ENCODE measurements around the gene RAB15. TPM values are rescaled to one million over a fixed set of nuclear protein-coding genes. Genes with fewer than 3 reads are reported as not detected.

RAB15 gene
- total and polyA plus RNA-seq, 9 of the 15 experiments (the other 6 are each of a cell fraction or from before 2014, with no cell fraction given) = 0.09 to 0.30 (median 0.16) TPM; not detected in 2

- TF ChIP-seq NKRF (IDR thresholded peaks at IDR 0.05; ENCODE audit: borderline replicate concordance) (no peak), ZNF12 (CRISPR knock-in tag; IDR thresholded peaks at IDR 0.05) (no peak), ZBTB2 (IDR thresholded peaks at IDR 0.05) (no peak), COPS2 (conservative IDR thresholded peaks at IDR 0.05) (no peak), MECOM (CRISPR knock-in tag; IDR thresholded peaks at IDR 0.05) (peak; percentile 56; the same call in 1 of the 2 replicates), ZNF717 (CRISPR knock-in tag; IDR thresholded peaks at IDR 0.05) (no peak), CXXC5 (CRISPR knock-in tag; IDR thresholded peaks at IDR 0.05) (peak; percentile 56), ZBTB49 (CRISPR knock-in tag; IDR thresholded peaks at IDR 0.05; ENCODE audit: borderline replicate concordance) (no peak), PPARD (CRISPR knock-in tag; IDR thresholded peaks at IDR 0.05) (no peak), E2F4 (CRISPR knock-in tag; IDR thresholded peaks at IDR 0.05; ENCODE audit: low read depth) (no peak), ZNF311 (CRISPR knock-in tag; IDR thresholded peaks at IDR 0.05) (peak; percentile 90), TAF9B (IDR thresholded peaks at IDR 0.05; ENCODE audit: partially characterized antibody) (no peak), NCOA4 (IDR thresholded peaks at IDR 0.05; ENCODE audit: partially characterized antibody) (no peak), RAD21 (CRISPR knock-in tag; conservative IDR thresholded peaks at IDR 0.05 in 1 of 2, IDR thresholded peaks at IDR 0.05 in 1 of 2) (no peak), TSC22D4 (tag; IDR thresholded peaks at IDR 0.05) (no peak), ZNF408 (CRISPR knock-in tag; IDR thresholded peaks at IDR 0.05; ENCODE audit: low read depth) (no peak), TFE3 (CRISPR knock-in tag; IDR thresholded peaks at IDR 0.05) (no peak), TCF15 (CRISPR knock-in tag; IDR thresholded peaks at IDR 0.05) (no peak), USF2 (CRISPR knock-in tag; IDR thresholded peaks at IDR 0.05) (no peak)
These were observed 26.4 kb upstream of the RAB15 start (continued) for GRCh38 chr14:64998455-64998931.
